DOHH2 (cell line): Measurements from ENCODE around the gene JAG2.
A peak's percentile ranks its signal among the peaks of the same experiment; 100 is the strongest.

Source experiments
- H3F3A ChIP-seq: fragments of 200-600 bp; sonication (generic), shearing (Covaris generic); 2 replicates; pipeline ENCODE4 v1.6.0; 2016; ENCODE audit warnings: antibody characterized with exemption, mild to moderate bottlenecking; ENCODE audit not compliant: control insufficient read depth, insufficient read depth
- H3K27ac ChIP-seq: fragments of 200-600 bp; sonication (generic); 2 replicates; pipeline ENCODE4 v1.5.1; 2014; ENCODE audit warnings: low read depth, mild to moderate bottlenecking, low read length, moderate library complexity
- H3K27me3 ChIP-seq: fragments of 200-600 bp; sonication (generic); 2 replicates; pipeline ENCODE4 v1.6.1; 2014; ENCODE audit warnings: mild to moderate bottlenecking, low read length, mixed read lengths; ENCODE audit not compliant: control insufficient read depth
- H3K36me3 ChIP-seq: fragments of 200-600 bp; sonication (generic); 2 replicates; pipeline ENCODE4 v1.6.1; 2014; ENCODE audit warnings: mild to moderate bottlenecking, low read length, moderate library complexity, mixed read lengths; ENCODE audit not compliant: control insufficient read depth
- H3K4me1 ChIP-seq: fragments of 200-600 bp; sonication (generic); 2 replicates; pipeline ENCODE4 v1.6.1; 2014; ENCODE audit warnings: mild to moderate bottlenecking, low read length, mixed read lengths; ENCODE audit not compliant: control insufficient read depth
- H3K4me2 ChIP-seq: fragments of 200-600 bp; sonication (generic); 2 replicates; pipeline ENCODE4 v1.6.0; 2014; ENCODE audit warnings: mild to moderate bottlenecking, low read length, moderate library complexity
- H3K4me3 ChIP-seq: fragments of 200-600 bp; sonication (generic); 2 replicates; pipeline ENCODE4 v1.5.1; 2014; ENCODE audit warnings: mild to moderate bottlenecking, low read length, mixed read lengths
- H3K79me2 ChIP-seq: fragments of 200-600 bp; sonication (generic); 2 replicates; pipeline ENCODE4 v1.6.1; 2014; ENCODE audit warnings: mild to moderate bottlenecking, low read length, mixed read lengths; ENCODE audit not compliant: control insufficient read depth
- H3K9me2 ChIP-seq: fragments of 200-600 bp; sonication (generic); replicated peaks from 2 replicates; pipeline ENCODE4 v1.6.1; 2014; ENCODE audit warnings: mild to moderate bottlenecking, low read length, mixed read lengths; ENCODE audit not compliant: control insufficient read depth
- H3K9me3 ChIP-seq: fragments of 200-600 bp; sonication (generic); 2 replicates; pipeline ENCODE4 v1.6.1; 2014; ENCODE audit warnings: antibody characterized with exemption, low read length, mixed read lengths; ENCODE audit not compliant: control insufficient read depth, insufficient read depth
- H4K20me1 ChIP-seq: fragments of 200-600 bp; sonication (generic); 2 replicates; pipeline ENCODE4 v1.6.0; 2014; ENCODE audit warnings: low read depth, mild to moderate bottlenecking, antibody characterized with exemption, low read length, moderate library complexity; ENCODE audit not compliant: control insufficient read depth, insufficient read depth
- EZH2phosphoT487 ChIP-seq: fragments of 200-600 bp; sonication (generic); IDR thresholded peaks from 2 replicates; pipeline ENCODE4 v1.6.1; 2017; ENCODE audit warnings: borderline replicate concordance, mild to moderate bottlenecking, antibody characterized with exemption, low read length, moderate library complexity, mixed read lengths
- TF ChIP-seq, protein P1 (sequence below): fragments of 200-600 bp; sonication (generic); IDR thresholded peaks from one replicate; pipeline ENCODE4 v1.5.1; 2014; ENCODE audit warnings: antibody characterized with exemption, mild to moderate bottlenecking, low read depth, low read length; ENCODE audit not compliant: poor library complexity, severe bottlenecking

The JAG2 gene

DNA sequence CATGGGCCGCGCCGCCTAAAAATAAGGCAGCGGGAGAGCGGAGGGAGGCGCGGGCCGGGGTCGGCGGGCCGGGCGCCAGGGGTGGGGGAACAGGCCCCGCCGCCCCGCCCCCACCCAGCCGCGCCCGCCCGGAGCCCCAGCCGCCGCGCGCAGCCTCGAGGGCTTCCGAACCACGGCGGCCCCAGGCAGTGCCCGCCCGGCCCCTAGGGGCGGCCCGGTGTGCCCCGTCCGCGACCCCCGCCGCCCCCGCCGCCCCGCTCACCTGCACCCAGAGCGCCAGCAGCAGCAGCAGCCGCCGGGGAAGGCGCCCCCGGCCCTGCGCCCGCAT is 519 bp downstream of the JAG2 start:
- Histone ChIP-seq H3K9me2 (no peaks in the 10 kb centered on the region), H3K4me3 (no peak overlapping the region), H3K27me3 (peaks cover 38% of the 10 kb centered on the region), H3K79me2 (no peaks in the 10 kb centered on the region), H4K20me1 (peaks cover 4% of the 10 kb centered on the region; the same call in 1 of the 2 replicates), H3K4me2 (peak overlapping the region; percentile 50), H3K4me1 (peaks cover 14% of the 10 kb centered on the region), H3F3A (no peaks in the 10 kb centered on the region), H3K27ac (no peak overlapping the region), H3K36me3 (no peaks in the 10 kb centered on the region), H3K9me3 (no peaks in the 10 kb centered on the region)
- TF ChIP-seq, protein P1, sequence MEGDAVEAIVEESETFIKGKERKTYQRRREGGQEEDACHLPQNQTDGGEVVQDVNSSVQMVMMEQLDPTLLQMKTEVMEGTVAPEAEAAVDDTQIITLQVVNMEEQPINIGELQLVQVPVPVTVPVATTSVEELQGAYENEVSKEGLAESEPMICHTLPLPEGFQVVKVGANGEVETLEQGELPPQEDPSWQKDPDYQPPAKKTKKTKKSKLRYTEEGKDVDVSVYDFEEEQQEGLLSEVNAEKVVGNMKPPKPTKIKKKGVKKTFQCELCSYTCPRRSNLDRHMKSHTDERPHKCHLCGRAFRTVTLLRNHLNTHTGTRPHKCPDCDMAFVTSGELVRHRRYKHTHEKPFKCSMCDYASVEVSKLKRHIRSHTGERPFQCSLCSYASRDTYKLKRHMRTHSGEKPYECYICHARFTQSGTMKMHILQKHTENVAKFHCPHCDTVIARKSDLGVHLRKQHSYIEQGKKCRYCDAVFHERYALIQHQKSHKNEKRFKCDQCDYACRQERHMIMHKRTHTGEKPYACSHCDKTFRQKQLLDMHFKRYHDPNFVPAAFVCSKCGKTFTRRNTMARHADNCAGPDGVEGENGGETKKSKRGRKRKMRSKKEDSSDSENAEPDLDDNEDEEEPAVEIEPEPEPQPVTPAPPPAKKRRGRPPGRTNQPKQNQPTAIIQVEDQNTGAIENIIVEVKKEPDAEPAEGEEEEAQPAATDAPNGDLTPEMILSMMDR, result no peak

DNA sequence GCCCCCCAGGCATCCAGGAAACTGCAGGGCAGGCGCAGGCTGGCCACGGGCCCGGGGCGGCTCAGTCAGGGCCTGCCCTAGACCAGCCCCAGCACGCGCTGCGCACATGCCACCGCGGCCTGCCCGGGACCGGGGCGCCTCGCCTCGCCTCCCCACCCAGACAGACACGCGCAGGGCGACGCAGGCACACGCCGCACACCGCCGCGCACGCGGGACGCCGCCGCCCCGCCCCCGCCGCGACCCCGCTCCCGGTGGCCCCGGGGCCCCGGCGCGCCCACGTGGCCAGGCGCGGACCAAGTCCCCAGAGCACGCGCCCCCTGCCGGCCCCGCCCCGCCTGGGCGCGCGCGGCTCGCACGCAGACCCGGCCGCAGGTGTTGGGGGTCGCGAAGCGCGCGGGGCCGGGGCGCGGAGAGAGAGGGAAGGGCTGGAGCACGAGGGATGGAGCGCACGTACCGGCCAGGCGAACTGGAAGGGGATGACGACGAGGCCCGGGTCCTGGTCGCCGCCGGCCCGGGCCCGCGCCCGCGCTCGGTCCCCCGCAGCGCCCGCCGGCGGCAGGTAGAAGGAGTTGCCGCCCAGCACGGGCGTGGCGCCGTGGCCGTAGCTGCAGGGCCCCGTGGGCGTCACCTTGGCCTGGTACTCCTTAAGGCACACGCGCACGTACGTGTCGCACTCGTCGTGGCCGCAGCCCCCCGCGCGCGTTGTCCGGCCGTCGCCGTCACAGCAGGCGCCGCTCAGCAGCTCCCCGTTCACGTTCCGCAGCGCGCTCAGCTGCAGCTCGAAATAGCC is 1.1 kb downstream of the JAG2 start:
- Histone ChIP-seq H3K9me2 (no peaks in the 10 kb centered on the region), H3K79me2 (no peaks in the 10 kb centered on the region), H3K9me3 (no peaks in the 10 kb centered on the region), H3F3A (no peaks in the 10 kb centered on the region), H3K36me3 (no peaks in the 10 kb centered on the region), H3K4me3 (peak overlapping the region; percentile 35), H3K27ac (no peak overlapping the region), H3K27me3 (peaks cover 38% of the 10 kb centered on the region), H3K4me1 (peaks cover 14% of the 10 kb centered on the region), H4K20me1 (peaks cover 4% of the 10 kb centered on the region; the same call in 1 of the 2 replicates), H3K4me2 (peak overlapping the region; percentile 50)
- TF ChIP-seq, protein P1, result peak; percentile 30
- TF ChIP-seq EZH2phosphoT487, result peak; percentile 80; the same call in 1 of the 2 replicates

DNA sequence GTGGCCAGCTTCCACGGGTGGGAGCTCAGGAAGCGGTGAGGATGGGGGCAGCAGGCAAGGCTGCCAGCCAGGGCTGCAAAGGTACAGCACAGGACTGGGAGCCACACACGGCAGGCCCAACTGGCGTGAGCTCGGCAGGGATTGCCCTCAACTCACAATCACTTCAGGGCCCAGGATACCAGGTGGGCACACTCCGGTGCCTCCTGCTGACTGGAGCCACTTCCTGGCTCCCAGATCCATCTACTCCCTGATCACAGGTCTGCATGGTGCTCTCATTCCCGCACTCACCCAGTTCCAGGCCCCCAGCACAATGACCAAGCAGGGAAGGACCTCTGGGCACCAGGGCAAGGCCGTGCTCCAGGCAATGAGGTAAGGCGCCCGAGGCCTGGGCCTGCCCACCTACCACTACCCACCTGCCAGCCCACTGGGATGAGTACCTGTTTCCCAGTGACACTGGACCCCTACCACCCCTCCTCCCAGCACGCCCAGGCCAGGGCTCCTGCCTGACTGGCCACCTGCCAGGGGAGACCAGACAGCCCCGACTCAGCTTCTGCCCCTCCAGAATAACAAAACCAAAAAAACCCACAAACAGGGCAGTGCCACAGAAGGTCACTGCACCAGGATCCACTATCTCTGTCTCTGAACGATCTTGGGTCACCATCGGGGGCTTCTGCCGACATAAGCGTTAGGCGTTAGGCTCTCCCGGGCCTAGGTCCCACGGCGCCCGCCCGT is 1.8 kb downstream of the JAG2 start:
- peaks cover 38% of the 10 kb centered on the region for H3K27me3 ChIP-seq
- no peaks in the 10 kb centered on the region for H3K36me3 ChIP-seq
- no peaks in the 10 kb centered on the region for H3K9me3 ChIP-seq
- no peak overlapping the region for H3K4me3 ChIP-seq
- TF ChIP-seq, protein P1, result no peak
- no peak for TF ChIP-seq EZH2phosphoT487
- H3K4me1 ChIP-seq, result peaks cover 14% of the 10 kb centered on the region
- H4K20me1 ChIP-seq, result peaks cover 2% of the 10 kb centered on the region; the same call in 1 of the 2 replicates
- H3K4me2 ChIP-seq, result no peak overlapping the region
- H3K79me2 ChIP-seq, result no peaks in the 10 kb centered on the region
- H3K9me2 ChIP-seq, result no peaks in the 10 kb centered on the region
- no peaks in the 10 kb centered on the region for H3F3A ChIP-seq
- no peak overlapping the region for H3K27ac ChIP-seq
